Hematopoietic multipotent progenitor cell treated with erythropoietin and hydrocortisone succinate and interleukin-3 and kit ligand, for 15 days (in vitro differentiated cells): ENCODE measurements around the gene ARL4D.
"Not testable (repeated sequence)": the region's sequence is repeated elsewhere in the genome, so short reads cannot be mapped to it uniquely, and the experiment has no call there.

Source experiments
- DNase-seq: peaks from one replicate; pipeline ENCODE4 v3.0.0-alpha.2; 2015; ENCODE audit warnings: low spot score

ARL4D gene

DNA sequence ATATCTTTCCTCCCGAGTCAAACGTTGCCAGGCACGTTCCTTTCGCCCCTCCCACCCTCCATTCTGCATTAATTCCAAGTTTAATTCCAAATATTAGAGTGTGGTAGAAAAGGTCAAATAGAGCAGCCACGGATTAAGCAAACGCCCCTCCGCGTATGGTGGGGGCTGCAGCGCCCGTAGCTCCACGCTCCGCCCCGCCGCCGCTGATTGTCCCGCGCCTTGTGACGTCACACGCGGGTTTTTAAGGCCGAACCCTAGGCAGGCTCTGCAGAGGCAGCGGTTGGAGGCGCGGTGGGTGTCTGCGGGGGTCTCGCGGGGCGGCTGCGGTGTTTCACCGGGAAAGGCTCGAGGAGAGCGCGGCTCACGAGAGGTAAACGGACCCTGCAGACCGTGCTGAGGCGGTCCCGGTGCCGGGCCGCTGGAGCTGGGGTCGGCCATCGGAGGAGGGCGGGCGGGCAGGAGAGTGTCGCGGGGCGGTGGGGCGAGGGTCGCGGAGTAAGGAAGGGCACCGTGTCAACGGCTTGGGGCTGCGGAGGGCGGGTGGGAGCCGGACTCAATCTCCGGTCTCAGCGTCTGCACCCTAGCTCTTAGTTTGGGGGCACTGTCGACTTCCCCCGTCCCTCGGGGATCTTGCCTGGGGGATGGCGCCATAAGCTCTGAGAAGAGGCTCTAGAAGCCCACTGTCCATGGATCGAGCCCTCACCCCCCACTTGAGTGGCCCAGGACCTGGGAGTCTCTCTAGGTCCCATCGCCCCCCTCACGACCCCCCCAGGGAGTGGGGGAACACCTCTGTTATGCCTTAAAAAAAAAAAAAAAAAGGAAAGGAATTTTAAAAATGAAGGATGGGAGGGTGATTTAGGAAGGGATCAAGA lies at the start of gene ARL4D:
TSS of gene ARL4D (plus strand) at position 270 of the 872 bp plus-strand sequence. CDS start 740 bp downstream, outside the sequence.
- DNase-seq, result peak; percentile 72

DNA sequence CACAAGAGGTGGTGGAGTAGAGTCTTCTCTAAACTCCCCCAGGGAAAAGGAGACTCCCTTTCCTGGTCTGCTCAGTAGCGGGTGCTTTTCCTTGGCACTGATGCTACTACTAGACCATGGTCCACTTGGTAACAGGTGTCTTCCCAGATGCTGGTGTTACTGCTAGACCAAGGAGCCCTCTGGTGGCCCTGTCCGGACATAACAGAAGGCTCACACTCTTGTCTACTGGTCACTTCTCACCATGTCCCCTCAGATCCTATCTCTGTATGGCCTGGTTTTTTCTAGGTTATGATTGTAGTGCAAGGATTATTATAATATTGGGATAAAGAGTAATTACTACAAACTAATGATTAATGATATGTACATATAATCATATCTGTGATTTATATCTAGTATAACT lies 49.7 kb upstream of the ARL4D start:
- no peak for DNase-seq

- peak; percentile 43 for DNase-seq
Observed at GRCh38 chr17:43350888-43351361, 47.9 kb upstream of the ARL4D start.

GRCh38 chr17:43351691-43352090 lies 47.1 kb upstream of the ARL4D start:
- DNase-seq, result no peak

GRCh38 chr17:43352579-43353331 lies 46.0 kb upstream of the ARL4D start:
- no peak for DNase-seq

- no peak for DNase-seq
Observed at GRCh38 chr17:43353393-43353792, 45.4 kb upstream of the ARL4D start.

GRCh38 chr17:43354371-43354770 lies 44.4 kb upstream of the ARL4D start:
- DNase-seq, result peak; percentile 36

- DNase-seq, result no peak
Observed at GRCh38 chr17:43356450-43356849, 42.3 kb upstream of the ARL4D start.

DNA sequence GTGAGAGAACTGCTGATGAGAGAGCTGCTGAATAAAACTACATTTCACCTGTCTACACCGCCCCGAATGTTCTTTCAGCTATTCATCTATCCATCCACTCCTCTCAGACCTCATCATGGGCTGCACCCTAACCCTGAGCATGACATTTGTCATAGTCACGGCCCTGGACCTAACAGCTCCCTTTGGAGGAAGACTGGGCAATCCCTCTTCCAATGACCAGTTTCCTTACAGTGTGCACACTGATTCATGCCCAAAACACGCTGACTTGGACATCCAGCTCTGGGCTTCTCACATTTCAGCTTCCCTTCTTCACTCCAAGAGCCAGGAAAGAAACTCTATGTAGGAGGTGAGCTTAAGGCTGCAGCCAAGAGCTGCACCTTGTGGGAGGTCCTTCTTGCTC lies 41.8 kb upstream of the ARL4D start:
- no peak for DNase-seq

- no peak for DNase-seq
Observed at GRCh38 chr17:43359469-43360110, 39.2 kb upstream of the ARL4D start.

DNA sequence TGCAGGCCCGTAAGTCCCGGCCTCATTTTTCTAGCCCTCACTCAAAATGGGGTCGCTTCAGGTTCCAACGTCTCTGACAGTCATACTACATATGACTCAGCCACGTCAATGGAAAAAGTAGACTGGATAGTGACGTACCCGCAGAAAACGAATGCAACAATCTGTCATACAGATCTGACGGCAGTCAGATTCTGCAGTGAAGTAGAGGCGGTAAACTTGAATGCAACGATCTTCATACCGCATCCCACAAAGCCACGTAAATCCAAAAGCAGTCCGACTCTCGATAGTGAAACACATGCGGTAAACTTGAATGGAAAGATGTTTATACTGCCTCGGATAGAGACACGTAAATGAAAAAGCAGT lies 38.4 kb upstream of the ARL4D start:
- peak; percentile 76 for DNase-seq

DNA sequence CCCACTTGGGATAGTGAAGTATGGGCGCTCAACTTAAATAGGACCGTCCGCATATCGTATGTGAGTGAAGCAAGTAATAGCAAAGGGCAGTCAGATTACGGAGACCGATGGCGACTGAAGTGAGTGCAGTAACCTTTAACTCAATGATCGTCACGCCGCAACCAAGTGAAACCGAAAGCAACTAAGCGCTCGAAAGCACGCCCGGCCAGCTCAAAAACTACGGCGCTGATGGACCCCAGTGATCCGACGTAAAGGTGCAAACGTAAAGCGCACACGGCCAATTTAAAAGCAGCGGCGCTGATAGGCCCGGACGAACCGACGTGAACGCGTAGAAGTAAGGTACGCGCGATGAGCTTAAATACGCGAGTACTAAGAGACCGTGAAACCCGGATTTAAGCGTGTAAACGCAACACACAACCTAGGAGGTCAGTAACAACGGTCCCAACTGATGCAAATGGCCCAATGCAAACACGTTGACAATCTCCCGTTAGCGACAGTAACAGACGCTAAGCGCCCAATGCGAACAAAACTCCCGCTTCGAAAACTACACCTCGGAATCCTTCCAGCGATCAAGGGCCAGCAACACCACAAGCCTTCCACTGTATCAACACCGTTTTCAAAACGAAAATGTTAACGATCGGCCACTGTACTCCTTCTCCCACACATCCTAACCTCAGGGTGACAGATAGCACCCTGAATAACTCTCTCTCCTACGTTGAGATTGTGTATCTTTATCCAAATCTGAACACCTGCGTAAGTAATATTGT lies 37.9 kb upstream of the ARL4D start:
- peak; percentile 94 for DNase-seq

DNA sequence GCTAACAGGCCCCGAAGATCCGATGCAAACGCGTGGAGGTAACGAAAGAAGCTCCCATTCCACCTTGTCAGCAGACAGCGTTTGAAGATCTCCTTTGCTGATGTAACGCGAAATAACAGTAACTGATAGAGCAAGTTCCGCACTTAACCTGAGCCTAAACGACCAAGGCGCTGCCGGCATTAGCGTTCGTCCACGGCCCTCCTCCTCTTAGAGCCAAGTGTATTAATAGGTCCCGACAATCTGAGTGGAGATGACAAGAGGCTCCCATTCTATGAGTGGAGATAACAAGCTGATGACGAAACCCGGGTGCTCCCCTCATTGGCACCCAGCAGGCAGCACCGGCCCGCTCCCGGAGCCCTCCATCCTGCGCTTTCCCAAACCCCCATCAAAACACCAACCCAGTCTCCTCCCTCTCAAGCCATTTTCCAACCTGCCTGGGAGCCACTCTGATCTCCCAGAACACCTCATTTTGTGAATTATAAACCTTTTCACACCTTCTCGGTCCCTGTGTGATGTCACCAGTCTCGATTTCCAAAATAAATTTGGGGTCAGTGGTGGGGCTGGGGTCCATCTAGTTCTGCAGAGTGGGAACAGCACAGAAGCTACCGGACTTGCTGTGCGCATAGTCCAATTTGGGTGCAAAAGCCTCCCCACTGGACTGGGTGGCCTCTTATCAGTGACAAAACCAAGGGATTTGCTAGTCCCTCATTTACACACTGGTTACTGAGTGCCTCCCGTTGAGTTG lies 35.4 kb upstream of the ARL4D start:
- no peak for DNase-seq

DNA sequence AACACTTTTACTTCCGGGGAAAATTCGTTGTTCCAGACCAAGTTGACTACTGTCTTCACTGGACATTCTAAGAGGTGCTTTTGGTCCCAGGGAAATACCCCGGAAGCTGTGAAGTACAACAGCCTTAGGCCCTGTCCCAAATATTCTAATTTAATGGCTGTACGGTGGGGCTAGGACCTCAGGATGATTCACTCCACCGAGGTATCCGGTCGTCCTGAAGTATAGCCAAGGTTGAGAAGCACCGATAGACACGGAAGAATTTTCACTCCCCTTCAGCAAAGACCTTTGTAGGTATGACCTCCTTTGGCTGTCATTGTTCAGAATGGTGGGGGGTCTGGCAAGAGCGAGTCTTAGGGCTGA lies 34.9 kb upstream of the ARL4D start:
- no peak for DNase-seq

- DNase-seq, result no peak
Observed at GRCh38 chr17:43365356-43365755, 33.4 kb upstream of the ARL4D start.

DNA sequence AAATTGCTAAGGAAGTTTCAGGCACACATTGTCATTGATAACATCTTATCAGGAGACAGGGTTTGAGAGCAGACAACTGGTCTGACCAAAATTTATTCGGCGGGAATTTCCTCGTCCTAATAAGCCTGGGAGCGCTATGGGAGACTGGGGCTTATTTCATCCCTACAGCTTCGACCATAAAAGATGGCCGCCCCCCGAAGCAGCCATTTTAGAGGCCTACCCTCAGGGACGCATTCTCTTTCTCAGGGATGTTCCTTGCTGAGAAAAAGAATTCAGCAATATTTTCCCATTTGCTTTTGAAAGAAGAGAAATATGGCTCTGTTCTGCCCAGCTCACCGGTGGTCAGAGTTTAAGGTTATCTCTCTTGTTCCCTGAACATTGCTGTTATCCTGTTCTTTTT lies 32.9 kb upstream of the ARL4D start:
- DNase-seq, result not testable (repeated sequence)

GRCh38 chr17:43366891-43367736 lies 31.7 kb upstream of the ARL4D start:
- DNase-seq, result no peak

GRCh38 chr17:43367737-43368242 lies 31.0 kb upstream of the ARL4D start:
- DNase-seq, result no peak

DNA sequence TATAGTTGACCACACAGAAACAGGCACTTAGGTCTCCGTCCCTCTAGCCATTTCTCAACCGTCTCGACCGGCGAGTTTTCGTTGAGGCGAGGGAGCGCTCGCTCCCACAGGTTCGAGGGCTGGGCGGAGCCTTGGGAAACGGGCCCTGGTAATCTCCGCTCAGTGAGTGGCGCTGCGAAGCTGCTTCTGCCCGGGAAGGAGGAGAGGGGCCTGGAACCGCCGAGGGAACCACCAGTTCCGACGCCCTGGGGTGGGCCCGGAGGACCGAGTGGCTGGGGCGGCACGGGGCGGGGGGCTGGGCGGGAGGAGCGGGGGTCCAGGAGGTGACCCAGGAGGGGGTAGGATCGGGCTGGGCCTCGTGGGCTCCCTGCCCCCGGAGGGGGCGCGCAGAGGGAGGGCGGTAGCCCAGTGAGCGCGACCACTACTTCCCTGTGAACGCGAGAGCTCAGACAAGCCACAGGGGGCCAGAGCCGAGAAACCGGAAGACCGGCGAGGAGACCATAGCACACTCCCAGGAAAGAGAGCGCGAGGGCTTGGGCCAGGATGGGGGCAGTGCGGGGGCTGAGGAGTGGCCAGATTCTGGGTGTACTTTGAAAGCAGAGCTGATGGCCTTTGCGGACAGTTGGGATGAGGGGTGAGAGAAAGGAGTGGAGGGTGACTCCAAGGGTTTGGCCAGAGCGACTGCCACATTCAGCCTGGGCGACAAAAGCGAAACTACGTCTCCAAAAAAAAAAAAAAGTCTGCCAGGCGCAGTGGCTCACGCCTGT lies 29.9 kb upstream of the ARL4D start:
- DNase-seq, result peak; percentile 78
